Measurements from ENCODE around the gene TAF6.

GRCh38 chr7:100077205-100077604, 42.0 kb downstream of the TAF6 start:
- TF ChIP-seq CTCF (IDR thresholded peaks at IDR 0.05; ENCODE audit: insufficient read depth, low read length, poor library complexity, severe bottlenecking), result no peak
- TF ChIP-seq EZH2phosphoT487 (conservative IDR thresholded peaks at IDR 0.05; ENCODE audit: low read length), result no peak
